ENCODE results near the gene POLR3B.
"Not testable (repeated sequence)": the region's sequence is repeated elsewhere in the genome, so short reads cannot be mapped to it uniquely, and the experiment has no call there.

POLR3B gene

GRCh38 chr12:106343214-106343528 is 14.4 kb upstream of the POLR3B start:
- DNase-seq, result no peak

GRCh38 chr12:106344131-106344530 is 13.4 kb upstream of the POLR3B start:
- DNase-seq, result no peak

- DNase-seq, result no peak
These were observed 11.8 kb upstream of the POLR3B start for GRCh38 chr12:106345746-106346145.

GRCh38 chr12:106348411-106348810 is 9.1 kb upstream of the POLR3B start:
- no peak for DNase-seq

- DNase-seq, result no peak
These were observed 4.4 kb upstream of the POLR3B start for GRCh38 chr12:106353175-106353574.

- DNase-seq, result no peak
These were observed 1.1 kb downstream of the POLR3B start for GRCh38 chr12:106358396-106359241.

GRCh38 chr12:106359646-106360399 is 2.3 kb downstream of the POLR3B start:
- no peak for DNase-seq

GRCh38 chr12:106360400-106360994 is 2.9 kb downstream of the POLR3B start:
- DNase-seq, result no peak

GRCh38 chr12:106362971-106363370 is 5.4 kb downstream of the POLR3B start:
- DNase-seq, result no peak

- DNase-seq, result no peak
These were observed 6.7 kb downstream of the POLR3B start for GRCh38 chr12:106364261-106364660.

- no peak for DNase-seq
These were observed 12.2 kb downstream of the POLR3B start for GRCh38 chr12:106369624-106370346.

- DNase-seq, result no peak
These were observed 21.2 kb downstream of the POLR3B start for GRCh38 chr12:106378788-106379187.

- DNase-seq, result no peak
These were observed 23.4 kb downstream of the POLR3B start for GRCh38 chr12:106380954-106381353.

GRCh38 chr12:106381866-106382265 is 24.3 kb downstream of the POLR3B start:
- DNase-seq, result not testable (repeated sequence)

GRCh38 chr12:106386813-106387535 is 29.4 kb downstream of the POLR3B start:
- DNase-seq, result no peak

- no peak for DNase-seq
These were observed 30.4 kb downstream of the POLR3B start for GRCh38 chr12:106387848-106388377.

GRCh38 chr12:106389151-106389550 is 31.6 kb downstream of the POLR3B start:
- no peak for DNase-seq

GRCh38 chr12:106392759-106393158 is 35.2 kb downstream of the POLR3B start:
- no peak for DNase-seq

- no peak for DNase-seq
These were observed 52.3 kb downstream of the POLR3B start for GRCh38 chr12:106409878-106410277.

- DNase-seq, result no peak
These were observed 55.0 kb downstream of the POLR3B start for GRCh38 chr12:106412563-106412962.

- DNase-seq, result no peak
These were observed 57.6 kb downstream of the POLR3B start for GRCh38 chr12:106415134-106415533.

GRCh38 chr12:106416273-106416672 is 58.7 kb downstream of the POLR3B start:
- no peak for DNase-seq

Data from stimulated activated CD8-positive, alpha-beta memory T cell treated with anti-CD3 and anti-CD28 coated beads, Interleukin-4, amount 100 ng/mL, for 48 hours (primary cell).